H9 (cell line): Measurements from ENCODE around the gene PPP1R13L. TPM values are rescaled to one million over a fixed set of nuclear protein-coding genes. Genes with fewer than 3 reads are reported as not detected.

Experiments used
- DNase-seq: peaks from one replicate; pipeline ENCODE4 v3.0.0-alpha.2; 2017
- H2AFZ ChIP-seq: one replicate; pipeline ENCODE4 v1.6.1; 2013; ENCODE audit warnings: mild to moderate bottlenecking, low read length, control low read depth, moderate library complexity
- H2AK5ac ChIP-seq: 2 replicates; pipeline ENCODE4 v1.6.1; 2013; ENCODE audit warnings: low read length, control low read depth, mixed read lengths; ENCODE audit not compliant: insufficient read length
- H2BK120ac ChIP-seq: one replicate; pipeline ENCODE4 v1.6.1; 2013; ENCODE audit warnings: low read depth, mild to moderate bottlenecking, low read length, control low read depth, inconsistent platforms; ENCODE audit not compliant: poor library complexity, severe bottlenecking
- H2BK12ac ChIP-seq: 2 replicates; pipeline ENCODE4 v1.6.1; 2013; ENCODE audit warnings: low read length, control low read depth, mixed read lengths, low read depth; ENCODE audit not compliant: insufficient read length
- H2BK15ac ChIP-seq: 2 replicates; pipeline ENCODE4 v1.6.1; 2013; ENCODE audit warnings: low read depth, low read length, control low read depth
- H2BK20ac ChIP-seq: one replicate; pipeline ENCODE4 v1.6.1; 2013; ENCODE audit warnings: low read depth, mild to moderate bottlenecking, low read length, control low read depth, inconsistent platforms; ENCODE audit not compliant: poor library complexity, severe bottlenecking
- H2BK5ac ChIP-seq: 2 replicates; pipeline ENCODE4 v1.6.1; 2013; ENCODE audit warnings: low read length, control low read depth, mixed read lengths; ENCODE audit not compliant: insufficient read length
- H3K14ac ChIP-seq: 2 replicates; pipeline ENCODE4 v1.6.1; 2013; ENCODE audit warnings: low read length, control low read depth; ENCODE audit not compliant: insufficient read depth
- H3K18ac ChIP-seq: 2 replicates; pipeline ENCODE4 v1.6.1; 2013; ENCODE audit warnings: low read depth, mild to moderate bottlenecking, mixed read lengths, low read length, control low read depth; ENCODE audit not compliant: insufficient read length
- H3K23ac ChIP-seq: 2 replicates; pipeline ENCODE4 v1.6.1; 2013; ENCODE audit warnings: low read length, control low read depth, mixed read lengths, low read depth; ENCODE audit not compliant: insufficient read length
- H3K23me2 ChIP-seq: 2 replicates; pipeline ENCODE4 v1.6.1; 2013; ENCODE audit warnings: low read depth, mild to moderate bottlenecking, mixed read lengths, low read length, control low read depth; ENCODE audit not compliant: insufficient read length, poor library complexity, severe bottlenecking
- H3K27ac ChIP-seq: 2 replicates; pipeline ENCODE4 v1.5.1; 2013; ENCODE audit warnings: low read length, control low read depth, mixed read lengths, low read depth; ENCODE audit not compliant: insufficient read length
- H3K27me3 ChIP-seq: 2 replicates; pipeline ENCODE4 v1.6.1; 2013; ENCODE audit warnings: low read length, control low read depth, inconsistent platforms; ENCODE audit not compliant: insufficient read depth
- H3K4ac ChIP-seq: 2 replicates; pipeline ENCODE4 v1.6.1; 2013; ENCODE audit warnings: low read depth, mild to moderate bottlenecking, control low read depth, inconsistent platforms, low read length, moderate library complexity
- H3K4me1 ChIP-seq: 2 replicates; pipeline ENCODE4 v1.6.1; 2013; ENCODE audit warnings: low read length, control low read depth, inconsistent platforms; ENCODE audit not compliant: insufficient read depth
- H3K4me2 ChIP-seq: 2 replicates; pipeline ENCODE4 v1.6.1; 2013; ENCODE audit warnings: low read length, control low read depth, mixed read lengths; ENCODE audit not compliant: insufficient read length, insufficient read depth
- H3K56ac ChIP-seq: 2 replicates; pipeline ENCODE4 v1.6.1; 2013; ENCODE audit warnings: low read depth, mild to moderate bottlenecking, mixed read lengths, low read length, control low read depth; ENCODE audit not compliant: insufficient read length
- H3K79me1 ChIP-seq: 2 replicates; pipeline ENCODE4 v1.6.1; 2013; ENCODE audit warnings: low read depth, mild to moderate bottlenecking, moderate library complexity, low read length, control low read depth, inconsistent platforms; ENCODE audit not compliant: insufficient read depth, poor library complexity, severe bottlenecking
- H3K79me2 ChIP-seq: 2 replicates; pipeline ENCODE4 v1.6.1; 2013; ENCODE audit warnings: low read length, control low read depth, inconsistent platforms; ENCODE audit not compliant: insufficient read depth
- H3K9ac ChIP-seq: 2 replicates; pipeline ENCODE4 v1.6.1; 2013; ENCODE audit warnings: low read length, control low read depth, mixed read lengths; ENCODE audit not compliant: insufficient read length; ENCODE audit errors: extremely low read depth
- H3K9me3 ChIP-seq: one replicate; pipeline ENCODE4 v1.6.1; 2013; ENCODE audit warnings: low read depth, low read length, inconsistent platforms; ENCODE audit not compliant: control insufficient read depth
- H3T11ph ChIP-seq: one replicate; pipeline ENCODE4 v1.6.1; 2013; ENCODE audit warnings: mild to moderate bottlenecking, low read length, control low read depth, inconsistent platforms
- H4K20me1 ChIP-seq: one replicate; pipeline ENCODE4 v1.6.1; 2013; ENCODE audit not compliant: control insufficient read depth, insufficient read length, insufficient read depth
- H4K5ac ChIP-seq: 2 replicates; pipeline ENCODE4 v1.6.1; 2013; ENCODE audit warnings: low read depth, mild to moderate bottlenecking, mixed read lengths, low read length, control low read depth; ENCODE audit not compliant: insufficient read length
- H4K8ac ChIP-seq: replicated peaks from 2 replicates; pipeline ENCODE4 v1.6.1; 2013; ENCODE audit warnings: low read length, control low read depth, mixed read lengths, low read depth; ENCODE audit not compliant: insufficient read length
- H4K91ac ChIP-seq: 2 replicates; pipeline ENCODE4 v1.6.1; 2013; ENCODE audit warnings: low read depth, mild to moderate bottlenecking, moderate library complexity, mixed read lengths, low read length, control low read depth; ENCODE audit not compliant: insufficient read length
- H3K27ac Mint-ChIP-seq, 3 experiments: 2 replicates in 2 of 3; 3 replicates in 1 of 3; pipeline ENCODE4 v1.8.0; 2020 to 2021; ENCODE audit warnings: mixed read lengths in 3 of 3, mild to moderate bottlenecking in 1 of 3, moderate library complexity in 1 of 3
- H3K27me3 Mint-ChIP-seq: 2 replicates; pipeline ENCODE4 v1.8.0; 2021; ENCODE audit warnings: low read depth, mild to moderate bottlenecking, moderate library complexity, mixed read lengths
- H3K36me3 Mint-ChIP-seq, 3 experiments: 2 replicates in 2 of 3; 3 replicates in 1 of 3; pipeline ENCODE4 v1.8.0; 2020 to 2021; ENCODE audit warnings: low read depth in 3 of 3, mixed read lengths in 3 of 3; ENCODE audit not compliant: insufficient read depth in 1 of 3
- H3K4me1 Mint-ChIP-seq, 2 experiments: 2 replicates each; pipeline ENCODE4 v1.8.0; 2020; ENCODE audit warnings: mixed read lengths in 2 of 2
- H3K4me3 Mint-ChIP-seq, 2 experiments: 2 replicates in 1 of 2; 3 replicates in 1 of 2; pipeline ENCODE4 v1.8.0; 2020 to 2021; ENCODE audit warnings: mild to moderate bottlenecking in 2 of 2, mixed read lengths in 2 of 2, moderate library complexity in 1 of 2
- H3K9me3 Mint-ChIP-seq, 2 experiments: 2 replicates in 1 of 2; 3 replicates in 1 of 2; pipeline ENCODE4 v1.8.0; 2020; ENCODE audit warnings: mild to moderate bottlenecking in 2 of 2, mixed read lengths in 2 of 2, moderate library complexity in 1 of 2
- WGBS: extraction: QIAGEN DNeasy Blood & Tissue Kit; methylation state at CpG from one replicate; pipeline ENCODE4 v1.1.7; 2013; ENCODE audit warnings: missing lambda C conversion rate, low lambda C conversion rate, mixed read lengths; ENCODE audit not compliant: insufficient read length; ENCODE audit errors: extremely low coverage; 5-methylcytosine and 5-hydroxymethylcytosine counted together
- total RNA-seq: library from RNA; stranded (reverse); gene quantifications from 2 replicates; pipeline ENCODE4 v1.2.1, GENCODE V29; 2021
- TF ChIP-seq, protein P1 (sequence below): fragments of 200-600 bp; sonication (generic); conservative IDR thresholded peaks from 3 replicates; pipeline ENCODE4 v1.8.0; 2021; ENCODE audit warnings: antibody characterized with exemption, mild to moderate bottlenecking

The PPP1R13L gene
- total RNA-seq, 1 experiment from 2014 or later = 42.6 TPM

DNA sequence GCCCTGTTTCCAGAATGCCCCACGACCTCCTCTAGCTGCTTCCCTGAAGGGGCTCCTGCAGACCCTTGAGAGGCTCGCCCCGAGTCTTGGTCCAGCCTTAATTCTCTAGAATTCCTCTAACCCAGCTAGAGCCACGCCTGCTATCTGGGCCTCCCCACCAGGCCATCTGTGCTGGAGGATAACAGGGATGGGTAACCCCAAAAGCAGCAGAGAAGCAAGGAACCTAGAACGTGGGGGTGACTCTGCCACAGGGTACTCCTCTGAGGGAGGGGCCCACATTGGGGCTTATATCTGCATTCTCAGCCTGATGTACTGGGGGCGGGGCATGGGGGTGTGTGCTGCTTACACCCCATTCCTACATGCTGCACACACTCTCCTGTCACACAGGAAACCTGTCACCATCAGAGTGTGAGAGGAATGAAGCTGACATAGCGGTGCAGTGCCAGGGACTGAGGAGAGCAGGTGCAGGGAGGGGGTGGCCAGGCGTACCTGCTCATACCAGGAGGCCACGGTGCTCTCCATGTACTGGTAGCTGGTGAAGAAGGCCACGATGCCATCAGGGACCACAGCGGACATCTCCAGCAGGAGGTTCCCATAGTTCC is 50.5 kb downstream of the PPP1R13L start:
- no peak overlapping the region for H3K9ac ChIP-seq
- H4K20me1 ChIP-seq = no peaks in the 10 kb centered on the region
- no peak overlapping the region for H3K4me3 Mint-ChIP-seq
- no peaks in the 10 kb centered on the region for H3K4me1 ChIP-seq
- TF ChIP-seq, protein P1, sequence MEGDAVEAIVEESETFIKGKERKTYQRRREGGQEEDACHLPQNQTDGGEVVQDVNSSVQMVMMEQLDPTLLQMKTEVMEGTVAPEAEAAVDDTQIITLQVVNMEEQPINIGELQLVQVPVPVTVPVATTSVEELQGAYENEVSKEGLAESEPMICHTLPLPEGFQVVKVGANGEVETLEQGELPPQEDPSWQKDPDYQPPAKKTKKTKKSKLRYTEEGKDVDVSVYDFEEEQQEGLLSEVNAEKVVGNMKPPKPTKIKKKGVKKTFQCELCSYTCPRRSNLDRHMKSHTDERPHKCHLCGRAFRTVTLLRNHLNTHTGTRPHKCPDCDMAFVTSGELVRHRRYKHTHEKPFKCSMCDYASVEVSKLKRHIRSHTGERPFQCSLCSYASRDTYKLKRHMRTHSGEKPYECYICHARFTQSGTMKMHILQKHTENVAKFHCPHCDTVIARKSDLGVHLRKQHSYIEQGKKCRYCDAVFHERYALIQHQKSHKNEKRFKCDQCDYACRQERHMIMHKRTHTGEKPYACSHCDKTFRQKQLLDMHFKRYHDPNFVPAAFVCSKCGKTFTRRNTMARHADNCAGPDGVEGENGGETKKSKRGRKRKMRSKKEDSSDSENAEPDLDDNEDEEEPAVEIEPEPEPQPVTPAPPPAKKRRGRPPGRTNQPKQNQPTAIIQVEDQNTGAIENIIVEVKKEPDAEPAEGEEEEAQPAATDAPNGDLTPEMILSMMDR = no peak
- H2BK15ac ChIP-seq = no peak overlapping the region
- no peak overlapping the region for H2AK5ac ChIP-seq
- no peak overlapping the region for H4K5ac ChIP-seq
- no peak overlapping the region for H3K23ac ChIP-seq
- no peaks in the 10 kb centered on the region for H3K79me1 ChIP-seq
- H2BK5ac ChIP-seq = no peak overlapping the region
- H3K27ac ChIP-seq = no peak overlapping the region
- WGBS = no CpG with 5 or more reads among the region's 11 CpGs
- H3K14ac ChIP-seq = no peak overlapping the region
- H3K4ac ChIP-seq = no peak overlapping the region
- H2BK20ac ChIP-seq = no peak overlapping the region
- no peaks in the 10 kb centered on the region for H3K79me2 ChIP-seq
- no peak overlapping the region for H4K91ac ChIP-seq
- no peak overlapping the region for H2AFZ ChIP-seq
- H3K4me2 ChIP-seq = no peak overlapping the region
- H3K9me3 ChIP-seq = no peaks in the 10 kb centered on the region
- H3K9me3 Mint-ChIP-seq = no peaks in the 10 kb centered on the region
- H2BK12ac ChIP-seq = no peak overlapping the region
- H3K27me3 Mint-ChIP-seq = no peaks in the 10 kb centered on the region; the same call in 1 of the 2 replicates
- H3K36me3 Mint-ChIP-seq = peaks cover 59 to 98% (median 93%) of the 10 kb centered on the region in 3 experiments; a peak in 6 of 7 replicates
- H2BK120ac ChIP-seq = no peak overlapping the region
- no peak overlapping the region for H3K18ac ChIP-seq
- H3K23me2 ChIP-seq = no peaks in the 10 kb centered on the region
- H3K56ac ChIP-seq = no peak overlapping the region
- no peak overlapping the region for H4K8ac ChIP-seq
- no peaks in the 10 kb centered on the region; a peak in 2 of 4 replicates for H3K4me1 Mint-ChIP-seq
- no peak for DNase-seq
- H3K27ac Mint-ChIP-seq = no peak overlapping the region
- H3T11ph ChIP-seq = no peak overlapping the region
- no peaks in the 10 kb centered on the region for H3K27me3 ChIP-seq
